GM12878 (cell line): ENCODE results near the gene ROBO1. TPM values are rescaled to one million over a fixed set of nuclear protein-coding genes. Genes with fewer than 3 reads are reported as not detected.

Source experiments
- ATAC-seq: fragments of 200-7000 bp; cut with Tn5 transposase; 3 replicates; pipeline ENCODE4 v1.9.1; 2020; ENCODE audit warnings: mild to moderate bottlenecking, moderate library complexity
- BruUV-seq: library from RNA; stranded (reverse); fragments of 400-500 nt; replicated peaks from 2 replicates; lab custom pipeline; 2021; lab: Mats Ljungman, UMichigan
- CTCF ChIA-PET: fragments of 300-600 bp; sonication (Branson Sonifier 250); formaldehyde crosslinking; extraction: SDS; loops from one replicate; lab custom pipeline; 2021; ENCODE audit warnings: inconsistent platforms; lab: Yijun Ruan, JAX
- POLR2A ChIA-PET: fragments of 350-600 bp; formaldehyde crosslinking; extraction: SDS; loops from one replicate; lab custom pipeline; 2021; ENCODE audit warnings: inconsistent platforms; lab: Charles Lee
- RAD21 ChIA-PET: fragments of 300-600 bp; sonication (Branson Sonifier 250); formaldehyde crosslinking; loops from one replicate; lab custom pipeline; 2023; ENCODE audit warnings: antibody characterized with exemption; ENCODE audit not compliant: unreplicated experiment; lab: Charles Lee
- SMC1A ChIA-PET: fragments of 300-600 bp; sonication (Branson Sonifier 250); formaldehyde crosslinking; loops from one replicate; lab custom pipeline; 2023; ENCODE audit not compliant: unreplicated experiment, uncharacterized antibody; lab: Charles Lee
- DNase-seq: peaks from one replicate; pipeline ENCODE4 v3.0.0-alpha.2; 2011; ENCODE audit warnings: low read depth, low spot score
- FAIRE-seq: peaks from 3 replicates; lab custom pipeline; 2011; peaks lifted over from hg19 to GRCh38; lab: Jason Lieb, UNC
- H2AFZ ChIP-seq: 2 replicates; pipeline ENCODE4 v1.6.0; 2011; ENCODE audit warnings: low read depth, low read length, control low read depth; ENCODE audit not compliant: control insufficient read depth
- H3K27ac ChIP-seq: 2 replicates; pipeline ENCODE4 v1.5.1; 2011; ENCODE audit warnings: control low read depth; ENCODE audit not compliant: control insufficient read depth, insufficient read depth
- H3K27me3 ChIP-seq, 2 experiments: replicated peaks in 1 of 2; 2 replicates each; pipeline versions ENCODE4 v1.6.0 to v1.6.1; 2011; ENCODE audit warnings: low read length in 1 of 2; ENCODE audit not compliant: control insufficient read depth in 2 of 2, insufficient read depth in 2 of 2
- H3K36me3 ChIP-seq, 2 experiments: 2 replicates each; pipeline ENCODE4 v1.5.1; 2011; ENCODE audit warnings: low read length in 1 of 2; ENCODE audit not compliant: control insufficient read depth in 2 of 2, insufficient read depth in 2 of 2
- H3K4me1 ChIP-seq: 2 replicates; pipeline ENCODE4 v1.6.1; 2011; ENCODE audit warnings: mild to moderate bottlenecking, low read length, moderate library complexity, mixed read lengths; ENCODE audit not compliant: control insufficient read depth, insufficient read depth
- H3K4me2 ChIP-seq: 2 replicates; pipeline ENCODE4 v1.6.0; 2011; ENCODE audit warnings: control low read depth; ENCODE audit not compliant: control insufficient read depth, insufficient read depth
- H3K4me3 ChIP-seq: fragments of 200-600 bp; sonication (generic); 2 replicates; pipeline ENCODE4 v1.5.1; 2016
- H3K79me2 ChIP-seq: 2 replicates; pipeline ENCODE4 v1.6.0; 2011; ENCODE audit warnings: low read length; ENCODE audit not compliant: control insufficient read depth, insufficient read depth
- H3K9ac ChIP-seq: 2 replicates; pipeline ENCODE4 v1.8.0; 2011; ENCODE audit warnings: low read length, control low read depth, mixed read lengths; ENCODE audit not compliant: control insufficient read depth, insufficient read depth
- H3K9me3 ChIP-seq: replicated peaks from 3 replicates; pipeline ENCODE4 v1.5.1; 2011; ENCODE audit warnings: mild to moderate bottlenecking, low read length; ENCODE audit not compliant: control insufficient read depth, insufficient read depth
- H4K20me1 ChIP-seq: 2 replicates; pipeline ENCODE4 v1.6.0; 2011; ENCODE audit not compliant: control insufficient read depth, insufficient read depth
- CEBPB ChIP-seq, 2 experiments: fragments of 150-350 bp in 1 of 2; IDR thresholded peaks; 2 replicates each; pipeline ENCODE4 v1.6.1; 2012 to 2014; ENCODE audit warnings: low read depth in 2 of 2, low read length in 2 of 2, borderline replicate concordance in 1 of 2, inconsistent platforms in 1 of 2
- EGR1 ChIP-seq, 2 experiments: IDR thresholded peaks; 1 replicate in 1 of 2; 2 replicates in 1 of 2; pipeline ENCODE4 v1.6.1; 2011 to 2012; ENCODE audit warnings: low read depth in 2 of 2, low read length in 2 of 2, borderline replicate concordance in 1 of 2, mild to moderate bottlenecking in 1 of 2, moderate library complexity in 1 of 2
- MYB ChIP-seq: fragments of 150-350 bp; IDR thresholded peaks from 2 replicates; pipeline ENCODE4 v1.6.1; 2014; ENCODE audit warnings: mild to moderate bottlenecking, low read depth, low read length, borderline replicate concordance
- NFYA ChIP-seq: IDR thresholded peaks from 2 replicates; pipeline ENCODE4 v1.6.1; 2011; ENCODE audit warnings: low read depth, mild to moderate bottlenecking, low read length, improper control_type of control experiment, borderline replicate concordance
- PAX5 ChIP-seq: IDR thresholded peaks from 2 replicates; pipeline ENCODE4 v1.6.1; 2011; ENCODE audit warnings: low read depth, low read length, borderline replicate concordance
- POLR2AphosphoS2 ChIP-seq: IDR thresholded peaks from 2 replicates; pipeline ENCODE4 v1.6.1; 2011; ENCODE audit warnings: low read depth, mild to moderate bottlenecking, low read length, improper control_type of control experiment, moderate library complexity
- RBBP5 ChIP-seq: fragments of 200-600 bp; sonication (generic); conservative IDR thresholded peaks from 2 replicates; pipeline ENCODE4 v1.6.1; 2016
- SREBF2 ChIP-seq: IDR thresholded peaks from 2 replicates; pipeline ENCODE4 v1.6.1; 2012; ENCODE audit warnings: mild to moderate bottlenecking, low read length
- TCF3 ChIP-seq: IDR thresholded peaks from 2 replicates; pipeline ENCODE4 v1.6.1; 2012; ENCODE audit warnings: low read depth, mild to moderate bottlenecking, low read length, borderline replicate concordance; ENCODE audit not compliant: insufficient read depth
- ZNF274 ChIP-seq: IDR thresholded peaks from one replicate; pipeline ENCODE4 v1.8.0; 2011; ENCODE audit not compliant: insufficient read length, insufficient read depth
- WGBS: methylation state at CpG from one replicate; pipeline ENCODE4 v1.1.6; 2016; ENCODE audit warnings: low lambda C conversion rate; ENCODE audit not compliant: insufficient replicate concordance, insufficient coverage; ENCODE audit errors: missing lambda C conversion rate; 5-methylcytosine and 5-hydroxymethylcytosine counted together
- in situ Hi-C: fragments of 300-500 bp; cut with MboI; formaldehyde crosslinking; loops from 9 replicates; pipeline ENCODE4 v1.14.3; 2018; ENCODE audit warnings: mixed read lengths
- intact Hi-C: fragments of 100-400 bp; cut with micrococcal nuclease; formaldehyde crosslinking; loops from one replicate; pipeline ENCODE4 v1.14.2; 2022; ENCODE audit not compliant: unreplicated experiment
- polyA plus RNA-seq, 11 experiments: library from polyadenylated mRNA; depleted of rRNA in 4 of 11; unstranded in 6 of 11; stranded (reverse) in 5 of 11; fragments of >200 nt; fragmentation: Nextera tagmentation in 4 of 11; fragmentation: Illumina TruSeq in 1 of 11; extraction: Ambion mirVana in 4 of 11; extraction: Trizol in 1 of 11; gene quantifications; 1 replicate in 1 of 11; 2 replicates in 10 of 11; pipeline versions ENCODE4 v1.2.1 to v1.2.3, GENCODE V29; 2011 to 2016; ENCODE audit warnings: inconsistent platforms in 2 of 11, missing spikeins in 2 of 11, low read depth in 1 of 11
- total RNA-seq, 4 experiments: library from RNA; depleted of rRNA in 3 of 4; stranded (reverse); fragments of >200 nt in 3 of 4; fragmentation: Illumina TruSeq in 1 of 4; extraction: Trizol in 1 of 4; gene quantifications; 2 replicates each; pipeline versions ENCODE4 v1.2.1 to v1.2.3, GENCODE V29; 2013 to 2021
- TF ChIP-seq, protein P1 (sequence below): fragments of 450-650 bp; formaldehyde crosslinking; IDR thresholded peaks from 2 replicates; pipeline ENCODE4 v1.5.0; 2022; ENCODE audit warnings: mild to moderate bottlenecking, missing genetic modification characterization
- TF ChIP-seq, protein P2 (sequence below): fragments of 450-650 bp; IDR thresholded peaks from 2 replicates; pipeline ENCODE4 v1.6.1; 2018; ENCODE audit warnings: borderline replicate concordance, mild to moderate bottlenecking; ENCODE audit not compliant: partially characterized antibody

The ROBO1 gene
- total and polyA plus RNA-seq, 10 of the 15 experiments (the other 5 are each of a cell fraction or from before 2014, with no cell fraction given) = 0.29 to 46.5 (median 1.2) TPM

DNA sequence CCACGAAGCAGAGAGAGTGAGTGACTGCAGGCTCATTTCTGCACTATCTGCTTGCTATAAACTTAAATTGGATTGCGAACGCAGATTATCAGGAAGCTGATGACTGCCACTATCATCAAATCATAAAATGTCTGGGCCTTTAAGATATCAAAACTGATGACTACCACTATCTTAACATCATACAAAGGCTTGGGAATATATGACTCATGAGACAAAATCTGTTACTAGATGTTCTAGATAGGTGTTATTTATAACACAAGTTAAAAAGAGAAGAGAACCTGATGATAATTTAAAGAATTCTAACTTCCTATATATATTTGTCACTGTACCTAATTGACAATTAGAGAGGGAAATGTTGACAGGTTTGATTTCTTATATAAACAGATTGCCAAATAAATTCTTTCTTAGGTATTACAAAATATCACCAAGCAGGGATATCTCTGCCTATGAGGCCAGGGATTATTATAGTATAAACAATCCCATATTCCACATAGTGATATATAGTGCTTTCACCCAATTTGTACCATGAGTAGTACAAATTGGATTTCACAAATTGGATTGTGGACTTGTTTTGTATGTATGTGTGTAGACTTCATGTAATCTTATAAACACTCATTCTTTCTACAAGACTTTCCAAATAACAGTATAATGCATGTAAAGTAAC lies 1157.2 kb downstream of the ROBO1 start:
- BruUV-seq = no TSS peak
- no peaks in the 10 kb centered on the region for H3K79me2 ChIP-seq
- no peaks in the 10 kb centered on the region for H3K36me3 ChIP-seq
- SMC1A ChIA-PET = no interaction called here
- WGBS = 37% methylated on average over 3 of the region's 3 CpGs
- DNase-seq (no peak), ATAC-seq (no peak), FAIRE-seq (no peak)
- H3K9me3 ChIP-seq = no peaks in the 10 kb centered on the region
- in situ Hi-C loops = no loop called here
- no peaks in the 10 kb centered on the region for H4K20me1 ChIP-seq
- no peak overlapping the region for H3K27ac ChIP-seq
- RAD21 ChIA-PET = no interaction called here
- H3K4me1 ChIP-seq = no peaks in the 10 kb centered on the region
- no peak overlapping the region for H2AFZ ChIP-seq
- no peak overlapping the region for H3K4me3 ChIP-seq
- CTCF ChIA-PET = no interaction called here
- POLR2A ChIA-PET = no interaction called here
- intact Hi-C loops = no loop called here
- no peak overlapping the region for H3K9ac ChIP-seq
- no peak overlapping the region for H3K4me2 ChIP-seq
- no peaks in the 10 kb centered on the region for H3K27me3 ChIP-seq
- TF ChIP-seq ZNF274 = no peak
- TF ChIP-seq, protein P1, sequence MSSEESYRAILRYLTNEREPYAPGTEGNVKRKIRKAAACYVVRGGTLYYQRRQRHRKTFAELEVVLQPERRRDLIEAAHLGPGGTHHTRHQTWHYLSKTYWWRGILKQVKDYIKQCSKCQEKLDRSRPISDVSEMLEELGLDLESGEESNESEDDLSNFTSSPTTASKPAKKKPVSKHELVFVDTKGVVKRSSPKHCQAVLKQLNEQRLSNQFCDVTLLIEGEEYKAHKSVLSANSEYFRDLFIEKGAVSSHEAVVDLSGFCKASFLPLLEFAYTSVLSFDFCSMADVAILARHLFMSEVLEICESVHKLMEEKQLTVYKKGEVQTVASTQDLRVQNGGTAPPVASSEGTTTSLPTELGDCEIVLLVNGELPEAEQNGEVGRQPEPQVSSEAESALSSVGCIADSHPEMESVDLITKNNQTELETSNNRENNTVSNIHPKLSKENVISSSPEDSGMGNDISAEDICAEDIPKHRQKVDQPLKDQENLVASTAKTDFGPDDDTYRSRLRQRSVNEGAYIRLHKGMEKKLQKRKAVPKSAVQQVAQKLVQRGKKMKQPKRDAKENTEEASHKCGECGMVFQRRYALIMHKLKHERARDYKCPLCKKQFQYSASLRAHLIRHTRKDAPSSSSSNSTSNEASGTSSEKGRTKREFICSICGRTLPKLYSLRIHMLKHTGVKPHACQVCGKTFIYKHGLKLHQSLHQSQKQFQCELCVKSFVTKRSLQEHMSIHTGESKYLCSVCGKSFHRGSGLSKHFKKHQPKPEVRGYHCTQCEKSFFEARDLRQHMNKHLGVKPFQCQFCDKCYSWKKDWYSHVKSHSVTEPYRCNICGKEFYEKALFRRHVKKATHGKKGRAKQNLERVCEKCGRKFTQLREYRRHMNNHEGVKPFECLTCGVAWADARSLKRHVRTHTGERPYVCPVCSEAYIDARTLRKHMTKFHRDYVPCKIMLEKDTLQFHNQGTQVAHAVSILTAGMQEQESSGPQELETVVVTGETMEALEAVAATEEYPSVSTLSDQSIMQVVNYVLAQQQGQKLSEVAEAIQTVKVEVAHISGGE (CRISPR knock-in tag) = no peak
- TF ChIP-seq RBBP5 = no peak
- no peak for TF ChIP-seq POLR2AphosphoS2
- TF ChIP-seq PAX5 = no peak
- no peak for TF ChIP-seq CEBPB (IDR thresholded peaks at IDR 0.05; ENCODE audit: borderline replicate concordance in 1 of 2, low read depth in 2 of 2, low read length in 2 of 2)
- no peak for TF ChIP-seq MYB
- TF ChIP-seq NFYA = no peak
- TF ChIP-seq SREBF2 = no peak
- no peak for TF ChIP-seq TCF3
- TF ChIP-seq, protein P2, sequence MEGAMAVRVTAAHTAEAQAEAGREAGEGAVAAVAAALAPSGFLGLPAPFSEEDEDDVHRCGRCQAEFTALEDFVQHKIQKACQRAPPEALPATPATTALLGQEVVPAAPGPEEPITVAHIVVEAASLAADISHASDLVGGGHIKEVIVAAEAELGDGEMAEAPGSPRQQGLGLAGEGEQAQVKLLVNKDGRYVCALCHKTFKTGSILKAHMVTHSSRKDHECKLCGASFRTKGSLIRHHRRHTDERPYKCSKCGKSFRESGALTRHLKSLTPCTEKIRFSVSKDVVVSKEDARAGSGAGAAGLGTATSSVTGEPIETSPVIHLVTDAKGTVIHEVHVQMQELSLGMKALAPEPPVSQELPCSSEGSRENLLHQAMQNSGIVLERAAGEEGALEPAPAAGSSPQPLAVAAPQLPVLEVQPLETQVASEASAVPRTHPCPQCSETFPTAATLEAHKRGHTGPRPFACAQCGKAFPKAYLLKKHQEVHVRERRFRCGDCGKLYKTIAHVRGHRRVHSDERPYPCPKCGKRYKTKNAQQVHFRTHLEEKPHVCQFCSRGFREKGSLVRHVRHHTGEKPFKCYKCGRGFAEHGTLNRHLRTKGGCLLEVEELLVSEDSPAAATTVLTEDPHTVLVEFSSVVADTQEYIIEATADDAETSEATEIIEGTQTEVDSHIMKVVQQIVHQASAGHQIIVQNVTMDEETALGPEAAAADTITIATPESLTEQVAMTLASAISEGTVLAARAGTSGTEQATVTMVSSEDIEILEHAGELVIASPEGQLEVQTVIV = no peak
- TF ChIP-seq EGR1 (IDR thresholded peaks at IDR 0.05; ENCODE audit: borderline replicate concordance in 1 of 2, low read depth in 2 of 2, low read length in 2 of 2) = no peak
